Thymus (tissue), 11 donors: ENCODE data around the gene SST. TPM values are rescaled to one million over a fixed set of nuclear protein-coding genes. Genes with fewer than 3 reads are reported as not detected.

Source experiments
- DNase-seq, 9 donors: peaks; one replicate each; pipeline ENCODE4 v3.0.0-alpha.2; 2013; ENCODE audit warnings: low spot score in 9 of 9, low read depth in 6 of 9, missing footprints in 1 of 9
- H3K27ac ChIP-seq, 2 donors: one replicate each; pipeline ENCODE4 v1.5.1; 2013; ENCODE audit warnings: control low read depth in 1 of 2, low read depth in 1 of 2, low read length in 1 of 2, mild to moderate bottlenecking in 1 of 2, moderate library complexity in 1 of 2
- H3K27me3 ChIP-seq, 2 donors: one replicate each; pipeline ENCODE4 v1.5.1; 2013; ENCODE audit warnings: low read length in 1 of 2; ENCODE audit not compliant: control insufficient read depth in 2 of 2, insufficient read depth in 1 of 2
- H3K36me3 ChIP-seq, 2 donors: one replicate each; pipeline ENCODE4 v1.5.1; 2013; ENCODE audit warnings: low read length in 1 of 2, mild to moderate bottlenecking in 1 of 2, moderate library complexity in 1 of 2; ENCODE audit not compliant: control insufficient read depth in 2 of 2, insufficient read depth in 2 of 2
- H3K4me1 ChIP-seq, 2 donors: one replicate each; pipeline ENCODE4 v1.5.1; 2013; ENCODE audit warnings: low read length in 2 of 2; ENCODE audit not compliant: control insufficient read depth in 2 of 2, insufficient read depth in 2 of 2
- H3K4me3 ChIP-seq, 2 donors: one replicate each; pipeline ENCODE4 v1.5.1; 2013; ENCODE audit warnings: low read length in 2 of 2, control low read depth in 1 of 2, mild to moderate bottlenecking in 1 of 2
- H3K9me3 ChIP-seq, 2 donors: one replicate each; pipeline ENCODE4 v1.5.1; 2013; ENCODE audit warnings: low read length in 1 of 2, mild to moderate bottlenecking in 1 of 2; ENCODE audit not compliant: control insufficient read depth in 2 of 2, insufficient read depth in 1 of 2
- WGBS: extraction: QIAGEN DNeasy Blood & Tissue Kit; methylation state at CpG from one replicate; pipeline ENCODE4 v1.1.7; 2013; 5-methylcytosine and 5-hydroxymethylcytosine counted together
- polyA plus RNA-seq: library from polyadenylated mRNA; stranded (reverse); fragments of 200-250 nt; gene quantifications from one replicate; pipeline ENCODE4 v1.2.3, GENCODE V29; 2013
- total RNA-seq: library from RNA; stranded (reverse); fragments of 120-200 nt; gene quantifications from one replicate; pipeline ENCODE4 v1.2.4, GENCODE V29; 2013
- donor health status: healthy.

Gene SST
- total and polyA plus RNA-seq, 2 donors, result 1.3 to 24.1 TPM

DNA sequence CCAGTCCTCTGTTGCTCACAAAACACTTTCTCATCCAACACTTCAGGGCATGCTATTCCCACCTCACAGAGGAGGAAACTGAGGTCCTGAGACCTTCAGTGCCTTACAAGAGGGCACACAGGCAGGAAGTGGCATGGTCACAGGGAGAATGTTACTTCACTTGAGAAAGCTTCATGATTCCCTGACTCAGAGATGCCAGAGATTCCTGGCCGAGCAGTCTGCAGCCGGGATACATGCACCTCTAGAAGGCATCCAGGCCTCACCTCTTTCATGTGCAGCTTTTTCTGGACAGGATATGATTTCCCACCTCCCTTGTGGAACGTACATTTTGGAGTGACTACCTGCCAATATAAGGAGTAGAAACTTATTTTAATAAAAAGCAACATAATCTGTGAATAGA, 2.8 kb upstream of the SST start:
- H3K9me3 ChIP-seq, result no peaks in the 10 kb centered on the region
- peaks cover 8 to 37% of the 10 kb centered on the region in 2 donors for H3K27me3 ChIP-seq
- no peak overlapping the region for H3K27ac ChIP-seq
- 88% methylated on average over 3 of the region's 3 CpGs for WGBS
- no peaks in the 10 kb centered on the region for H3K36me3 ChIP-seq
- H3K4me1 ChIP-seq, result no peaks in the 10 kb centered on the region
- no peak for DNase-seq
- H3K4me3 ChIP-seq, result no peak overlapping the region

DNA sequence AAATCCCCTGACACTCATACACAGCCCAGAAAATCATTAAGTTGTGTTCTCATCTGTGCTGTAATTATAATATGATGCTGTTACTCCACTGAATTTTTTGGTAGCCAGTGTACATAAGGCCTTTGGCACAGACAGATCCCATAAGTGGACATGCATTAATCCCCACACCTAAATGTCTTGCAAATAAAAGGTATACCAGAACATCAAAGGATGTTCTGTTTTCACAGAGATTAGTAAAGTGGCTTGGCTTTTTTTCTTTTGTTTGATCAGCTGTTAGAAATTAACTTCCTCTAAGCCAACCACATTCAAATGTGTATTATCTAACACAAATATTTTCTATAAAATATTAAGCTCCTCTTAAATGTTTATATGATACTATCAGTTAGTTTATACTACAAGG, 2.7 kb downstream of the SST start:
- no peak for DNase-seq
- Histone ChIP-seq H3K4me1 (no peaks in the 10 kb centered on the region), H3K27ac (no peak overlapping the region), H3K4me3 (no peak overlapping the region), H3K36me3 (no peaks in the 10 kb centered on the region), H3K9me3 (no peaks in the 10 kb centered on the region), H3K27me3 (peaks cover 8 to 28% of the 10 kb centered on the region in 2 donors)

- no peaks in the 10 kb centered on the region for H3K36me3 ChIP-seq
- WGBS, result 89% methylated on average over 3 of the region's 3 CpGs
- peaks cover 5 to 20% of the 10 kb centered on the region in 2 donors for H3K27me3 ChIP-seq
- H3K9me3 ChIP-seq, result no peaks in the 10 kb centered on the region
- no peak for DNase-seq
- H3K4me1 ChIP-seq, result no peaks in the 10 kb centered on the region
- no peak overlapping the region for H3K4me3 ChIP-seq
- no peak overlapping the region for H3K27ac ChIP-seq
Measured at GRCh38 chr3:187665764-187666402, 4.3 kb downstream of the SST start.

DNA sequence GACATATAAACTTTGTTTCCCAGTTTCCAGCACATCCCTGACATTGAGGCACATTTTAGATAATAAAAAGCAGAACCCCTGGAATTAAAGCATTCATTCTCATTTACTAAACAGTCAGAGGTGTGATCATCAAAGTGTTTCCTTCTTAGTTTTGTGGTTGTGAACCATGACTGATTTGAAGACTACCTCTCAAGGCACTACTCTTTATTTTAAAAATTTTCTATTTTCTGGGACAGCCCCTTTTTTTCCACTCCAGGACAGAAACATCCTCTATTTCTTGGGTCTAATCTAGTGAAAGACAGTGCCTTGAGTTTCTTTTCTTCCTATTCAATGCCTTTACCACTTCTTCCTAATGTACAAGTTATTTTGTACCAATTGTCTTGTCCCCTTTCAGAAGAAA, 5.2 kb downstream of the SST start:
- H3K27me3 ChIP-seq, result peaks cover 3 to 11% of the 10 kb centered on the region in 2 donors
- H3K36me3 ChIP-seq, result no peaks in the 10 kb centered on the region
- no peaks in the 10 kb centered on the region for H3K4me1 ChIP-seq
- no peaks in the 10 kb centered on the region for H3K9me3 ChIP-seq
- DNase-seq, result no peak
- H3K27ac ChIP-seq, result no peak overlapping the region
- H3K4me3 ChIP-seq, result no peak overlapping the region

- Histone ChIP-seq H3K4me3 (no peak overlapping the region), H3K9me3 (no peaks in the 10 kb centered on the region), H3K27me3 (no peaks in the 10 kb centered on the region), H3K4me1 (no peaks in the 10 kb centered on the region), H3K36me3 (no peaks in the 10 kb centered on the region), H3K27ac (no peak overlapping the region)
- DNase-seq, result no peak
- 60% methylated on average over 5 of the region's 5 CpGs for WGBS
Measured at GRCh38 chr3:187662848-187663409, 7.3 kb downstream of the SST start.

DNA sequence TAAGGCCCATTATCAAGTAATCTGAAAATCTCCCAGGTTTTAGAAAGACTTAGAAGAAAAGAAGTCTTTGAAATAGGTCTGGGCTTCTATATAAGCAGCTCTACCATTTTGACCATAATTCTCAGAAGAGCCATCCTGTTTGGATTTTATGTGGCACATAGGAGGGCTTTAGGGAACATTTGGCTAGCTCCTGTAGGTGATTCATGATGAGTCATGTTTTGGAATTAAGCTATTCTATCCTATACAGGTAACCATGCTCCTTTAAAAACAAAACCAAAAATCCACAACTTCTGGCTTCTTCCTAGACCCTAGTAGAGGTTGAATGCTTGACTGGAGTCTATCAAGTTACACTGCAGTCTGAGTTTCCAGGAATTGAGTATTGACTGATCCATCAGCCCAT, 8.9 kb downstream of the SST start:
- no peaks in the 10 kb centered on the region for H3K9me3 ChIP-seq
- H3K27me3 ChIP-seq, result no peaks in the 10 kb centered on the region
- no peaks in the 10 kb centered on the region for H3K36me3 ChIP-seq
- H3K4me1 ChIP-seq, result no peaks in the 10 kb centered on the region
- no peak overlapping the region for H3K4me3 ChIP-seq
- no peak for DNase-seq
- no peak overlapping the region for H3K27ac ChIP-seq

- 73% methylated on average over 2 of the region's 2 CpGs for WGBS
- no peak overlapping the region for H3K4me3 ChIP-seq
- no peak overlapping the region for H3K27ac ChIP-seq
- no peaks in the 10 kb centered on the region for H3K36me3 ChIP-seq
- no peak for DNase-seq
- no peaks in the 10 kb centered on the region for H3K9me3 ChIP-seq
- H3K4me1 ChIP-seq, result no peaks in the 10 kb centered on the region
- H3K27me3 ChIP-seq, result no peaks in the 10 kb centered on the region
Measured at GRCh38 chr3:187651282-187651681, 18.9 kb downstream of the SST start.

GRCh38 chr3:187648177-187648576, 22.0 kb downstream of the SST start:
- Histone ChIP-seq H3K4me3 (no peak overlapping the region), H3K27me3 (no peaks in the 10 kb centered on the region), H3K9me3 (no peaks in the 10 kb centered on the region), H3K27ac (no peak overlapping the region), H3K4me1 (no peaks in the 10 kb centered on the region), H3K36me3 (no peaks in the 10 kb centered on the region)
- no peak for DNase-seq
- 76% methylated on average over 2 of the region's 2 CpGs for WGBS

DNA sequence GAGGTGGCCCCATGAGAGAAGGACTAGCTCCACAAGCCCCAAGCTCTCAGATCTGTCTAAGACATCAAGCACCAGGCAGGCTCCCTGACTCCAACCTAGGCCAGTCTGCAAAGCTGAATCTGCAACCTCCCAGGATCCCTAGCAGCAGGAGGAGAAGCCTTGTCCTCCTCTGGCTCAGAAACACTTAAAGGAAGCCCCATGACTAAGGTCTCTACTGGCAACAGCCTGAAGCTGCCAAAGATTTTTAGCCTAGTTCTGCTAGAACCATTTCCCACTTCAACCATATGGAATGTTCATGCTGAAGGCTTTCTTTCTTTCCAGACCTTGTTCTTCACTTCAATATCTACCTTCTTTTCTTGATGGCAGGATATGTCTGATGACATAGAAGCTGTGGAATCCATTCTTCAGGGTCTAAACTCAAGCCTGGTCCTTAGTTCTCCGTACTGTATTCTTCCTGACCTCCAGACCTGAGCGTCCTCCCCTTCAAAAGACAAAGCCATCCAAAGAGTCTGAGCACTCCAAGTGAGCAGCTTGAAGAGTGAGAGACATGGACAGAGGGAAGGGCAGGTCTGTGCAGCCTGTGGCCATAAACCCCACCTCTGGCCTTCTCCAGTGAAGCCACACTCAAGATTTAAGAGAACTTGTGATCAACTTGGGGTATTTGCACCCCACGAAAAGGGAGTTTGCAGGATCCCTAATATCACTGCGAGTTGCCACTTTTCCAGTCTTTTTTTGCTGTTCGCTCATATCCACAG, 23.1 kb downstream of the SST start:
- H3K36me3 ChIP-seq, result no peaks in the 10 kb centered on the region
- WGBS, result 92% methylated on average over 5 of the region's 5 CpGs

More for the DNA sequence above, 23.1 kb downstream of the SST start:
- no peak overlapping the region for H3K4me3 ChIP-seq
- no peaks in the 10 kb centered on the region for H3K4me1 ChIP-seq
- no peaks in the 10 kb centered on the region for H3K27me3 ChIP-seq
- DNase-seq, result no peak
- H3K9me3 ChIP-seq, result no peaks in the 10 kb centered on the region
- H3K27ac ChIP-seq, result no peak overlapping the region
